CD14-positive monocyte (primary cell): Measurements from ENCODE around the gene ZFP91. TPM values are rescaled to one million over a fixed set of nuclear protein-coding genes. Genes with fewer than 3 reads are reported as not detected.
A peak's percentile ranks its signal among the peaks of the same experiment; 100 is the strongest.

ENCODE experiments used
- DNase-seq, 3 donors: peaks; one replicate each; pipeline ENCODE4 v3.0.0-alpha.2; 2011 to 2022
- H2AFZ ChIP-seq: 2 replicates; pipeline ENCODE4 v1.6.0; 2012; ENCODE audit warnings: mild to moderate bottlenecking, low read depth, low read length, inconsistent platforms; ENCODE audit not compliant: insufficient read depth, poor library complexity, severe bottlenecking
- H3K27ac ChIP-seq, 2 donors: 1 replicate in 1 of 2; 2 replicates in 1 of 2; pipeline ENCODE4 v1.5.1; 2012 to 2013; ENCODE audit warnings: low read length in 2 of 2, control low read depth in 1 of 2, inconsistent platforms in 1 of 2, low read depth in 1 of 2, mild to moderate bottlenecking in 1 of 2
- H3K27me3 ChIP-seq, 2 donors: one replicate each; pipeline versions ENCODE4 v1.6.0 to v1.6.1; 2011 to 2013; ENCODE audit warnings: low read length in 2 of 2; ENCODE audit not compliant: control insufficient read depth in 2 of 2, insufficient read depth in 2 of 2
- H3K36me3 ChIP-seq, 2 donors: replicated peaks in 1 of 2; 1 replicate in 1 of 2; 2 replicates in 1 of 2; pipeline versions ENCODE4 v1.5.1 to v1.6.1; 2012 to 2013; ENCODE audit warnings: low read length in 2 of 2, control low read depth in 1 of 2, inconsistent platforms in 1 of 2, mild to moderate bottlenecking in 1 of 2; ENCODE audit not compliant: insufficient read depth in 2 of 2, control insufficient read depth in 1 of 2
- H3K4me1 ChIP-seq, 2 donors: 1 replicate in 1 of 2; 2 replicates in 1 of 2; pipeline versions ENCODE4 v1.5.1 to v1.6.1; 2012 to 2013; ENCODE audit warnings: low read length in 2 of 2, control low read depth in 1 of 2, inconsistent platforms in 1 of 2, mild to moderate bottlenecking in 1 of 2, moderate library complexity in 1 of 2; ENCODE audit not compliant: insufficient read depth in 2 of 2, control insufficient read depth in 1 of 2
- H3K4me2 ChIP-seq: replicated peaks from 2 replicates; pipeline ENCODE3; 2012; ENCODE audit warnings: low read length, moderate library complexity, mild to moderate bottlenecking; ENCODE audit not compliant: poor library complexity, severe bottlenecking; ENCODE audit errors: extremely low read depth
- H3K4me3 ChIP-seq, 3 experiments: fragments of 200-600 bp in 1 of 3; sonication (generic) in 1 of 3; replicated peaks in 1 of 3; 1 replicate in 2 of 3; 2 replicates in 1 of 3; pipeline ENCODE4 v1.5.1; 2011 to 2013; ENCODE audit warnings: low read length in 3 of 3, mild to moderate bottlenecking in 3 of 3, control low read depth in 2 of 3, low read depth in 2 of 3, inconsistent platforms in 1 of 3, moderate library complexity in 1 of 3
- H3K79me2 ChIP-seq: 2 replicates; pipeline ENCODE4 v1.6.0; 2012; ENCODE audit warnings: mild to moderate bottlenecking, control low read depth, inconsistent platforms, low read length, moderate library complexity; ENCODE audit not compliant: insufficient read depth
- H3K9ac ChIP-seq: 2 replicates; pipeline ENCODE4 v1.6.0; 2017; ENCODE audit warnings: low read length, mild to moderate bottlenecking; ENCODE audit not compliant: insufficient read depth, poor library complexity, severe bottlenecking
- H3K9me3 ChIP-seq, 2 donors: replicated peaks in 1 of 2; 1 replicate in 1 of 2; 2 replicates in 1 of 2; pipeline versions ENCODE4 v1.5.1 to v1.6.1; 2012 to 2013; ENCODE audit warnings: low read length in 2 of 2, control low read depth in 1 of 2; ENCODE audit not compliant: control insufficient read depth in 1 of 2, insufficient read depth in 1 of 2
- H4K20me1 ChIP-seq: 2 replicates; pipeline ENCODE4 v1.6.0; 2012; ENCODE audit warnings: mild to moderate bottlenecking, low read length, control low read depth, moderate library complexity; ENCODE audit not compliant: insufficient read depth
- H3K27ac Mint-ChIP-seq, 7 donors: one replicate each; pipeline ENCODE4 v1.8.0; 2020; ENCODE audit warnings: mild to moderate bottlenecking in 7 of 7, mixed read lengths in 7 of 7, moderate library complexity in 6 of 7, inconsistent platforms in 2 of 7
- H3K27me3 Mint-ChIP-seq, 3 donors: one replicate each; pipeline ENCODE4 v1.8.0; 2021 to 2022; ENCODE audit warnings: low read depth in 3 of 3, mild to moderate bottlenecking in 3 of 3, mixed read lengths in 3 of 3, moderate library complexity in 3 of 3, inconsistent platforms in 1 of 3
- H3K36me3 Mint-ChIP-seq, 2 donors: one replicate each; pipeline ENCODE4 v1.8.0; 2020; ENCODE audit warnings: mixed read lengths in 2 of 2, inconsistent platforms in 1 of 2, mild to moderate bottlenecking in 1 of 2
- H3K4me1 Mint-ChIP-seq: one replicate; pipeline ENCODE4 v1.8.0; 2020; ENCODE audit warnings: mild to moderate bottlenecking, mixed read lengths
- H3K4me3 Mint-ChIP-seq, 2 donors: one replicate each; pipeline ENCODE4 v1.8.0; 2020; ENCODE audit warnings: mild to moderate bottlenecking in 2 of 2, mixed read lengths in 2 of 2, moderate library complexity in 1 of 2
- H3K9me3 Mint-ChIP-seq, 7 donors: one replicate each; pipeline ENCODE4 v1.8.0; 2020 to 2022; ENCODE audit warnings: mixed read lengths in 7 of 7, mild to moderate bottlenecking in 6 of 7, moderate library complexity in 6 of 7, inconsistent platforms in 2 of 7
- WGBS: methylation state at CpG from one replicate; pipeline ENCODE4 v1.1.5; 2013; ENCODE audit warnings: missing lambda C conversion rate; ENCODE audit not compliant: insufficient coverage; 5-methylcytosine and 5-hydroxymethylcytosine counted together
- intact Hi-C, 2 donors: fragments of 100-400 bp; cut with micrococcal nuclease; formaldehyde crosslinking; loops; one replicate each; pipeline versions ENCODE4 v1.15.0 to v1.15.1; 2023
- polyA plus RNA-seq, 3 donors: library from polyadenylated mRNA; depleted of rRNA in 1 of 3; unstranded in 2 of 3; stranded (reverse) in 1 of 3; fragments of 300-500 nt in 2 of 3; fragments of >200 nt in 1 of 3; fragmentation: Illumina TruSeq in 2 of 3; gene quantifications; 1 replicate in 2 of 3; 2 replicates in 1 of 3; pipeline ENCODE4 v1.2.3, GENCODE V29; 2012 to 2021
- TF ChIP-seq, protein P1 (sequence below): fragments of 200-600 bp; IDR thresholded peaks from one replicate; pipeline ENCODE4 v1.8.0; 2022; ENCODE audit warnings: antibody characterized with exemption, mild to moderate bottlenecking

Gene ZFP91
- polyA plus RNA-seq, 3 donors = 8.0 to 15.8 (median 8.3) TPM

DNA sequence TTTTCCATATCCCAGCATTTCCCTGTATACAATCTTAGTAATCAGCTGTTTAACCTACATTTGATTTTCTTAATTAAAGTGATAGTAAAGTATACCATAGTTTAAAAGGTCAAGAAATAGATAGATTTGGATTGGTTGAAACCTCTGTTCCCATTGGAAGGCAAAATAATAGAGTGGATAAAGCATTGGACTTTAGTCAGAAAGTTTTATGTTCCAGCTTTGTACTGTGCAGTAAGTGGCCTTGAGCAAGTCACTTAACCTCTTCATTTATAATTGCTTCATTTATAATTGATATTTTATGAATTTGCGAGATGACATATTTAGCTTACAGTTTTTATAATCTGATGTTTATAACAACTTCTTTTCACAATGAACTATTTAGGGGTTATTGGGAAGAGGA lies 3.6 kb downstream of the ZFP91 start:
- peaks cover 0 to 2% (median 0%) of the 10 kb centered on the region in 7 donors for H3K9me3 Mint-ChIP-seq
- peaks cover 48% of the 10 kb centered on the region for H3K4me1 Mint-ChIP-seq
- Histone ChIP-seq H3K4me1 (peaks cover 32 to 52% of the 10 kb centered on the region in 2 donors), H3K36me3 (peaks cover 9 to 24% of the 10 kb centered on the region in 2 donors), H2AFZ (no peak overlapping the region), H3K27me3 (no peaks in the 10 kb centered on the region), H3K4me3 (no peak overlapping the region), H3K9ac (no peak overlapping the region), H3K27ac (peak overlapping the region in 1 of 2 donors; percentile 16), H3K79me2 (peaks cover 84% of the 10 kb centered on the region), H4K20me1 (peaks cover 78% of the 10 kb centered on the region), H3K9me3 (no peaks in the 10 kb centered on the region), H3K4me2 (no peak overlapping the region)
- intact Hi-C loops = no loop called here
- no peak overlapping the region for H3K27ac Mint-ChIP-seq
- peaks cover 0 to 2% (median 0%) of the 10 kb centered on the region in 3 donors for H3K27me3 Mint-ChIP-seq
- DNase-seq = no peak
- H3K36me3 Mint-ChIP-seq = peaks cover 14 to 21% of the 10 kb centered on the region in 2 donors
- no CpG with 5 or more reads among the region's 1 CpG for WGBS
- no peak overlapping the region for H3K4me3 Mint-ChIP-seq
- TF ChIP-seq, protein P1, sequence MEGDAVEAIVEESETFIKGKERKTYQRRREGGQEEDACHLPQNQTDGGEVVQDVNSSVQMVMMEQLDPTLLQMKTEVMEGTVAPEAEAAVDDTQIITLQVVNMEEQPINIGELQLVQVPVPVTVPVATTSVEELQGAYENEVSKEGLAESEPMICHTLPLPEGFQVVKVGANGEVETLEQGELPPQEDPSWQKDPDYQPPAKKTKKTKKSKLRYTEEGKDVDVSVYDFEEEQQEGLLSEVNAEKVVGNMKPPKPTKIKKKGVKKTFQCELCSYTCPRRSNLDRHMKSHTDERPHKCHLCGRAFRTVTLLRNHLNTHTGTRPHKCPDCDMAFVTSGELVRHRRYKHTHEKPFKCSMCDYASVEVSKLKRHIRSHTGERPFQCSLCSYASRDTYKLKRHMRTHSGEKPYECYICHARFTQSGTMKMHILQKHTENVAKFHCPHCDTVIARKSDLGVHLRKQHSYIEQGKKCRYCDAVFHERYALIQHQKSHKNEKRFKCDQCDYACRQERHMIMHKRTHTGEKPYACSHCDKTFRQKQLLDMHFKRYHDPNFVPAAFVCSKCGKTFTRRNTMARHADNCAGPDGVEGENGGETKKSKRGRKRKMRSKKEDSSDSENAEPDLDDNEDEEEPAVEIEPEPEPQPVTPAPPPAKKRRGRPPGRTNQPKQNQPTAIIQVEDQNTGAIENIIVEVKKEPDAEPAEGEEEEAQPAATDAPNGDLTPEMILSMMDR = no peak

DNA sequence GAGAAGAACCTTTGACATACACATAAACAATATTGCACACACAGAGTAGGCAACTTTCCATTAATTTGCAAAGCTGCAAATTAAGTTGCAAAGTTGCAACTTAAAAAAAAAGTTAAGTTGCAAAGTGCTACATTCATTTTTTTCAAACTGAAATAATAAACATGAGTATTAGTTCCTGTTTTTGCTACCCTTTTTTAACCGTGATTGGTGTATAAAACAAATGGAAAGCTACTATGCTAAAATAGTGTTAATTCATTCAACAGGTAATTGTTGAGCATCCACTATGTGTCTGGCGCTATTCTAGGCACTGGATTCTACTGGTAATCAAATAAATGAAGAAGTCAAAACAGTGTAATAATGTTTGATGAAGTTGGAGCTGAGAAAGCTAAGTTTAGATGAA lies 8.1 kb downstream of the ZFP91 start:
- Mint-ChIP-seq H3K4me1 (peaks cover 31% of the 10 kb centered on the region), H3K9me3 (no peaks in the 10 kb centered on the region), H3K27me3 (no peaks in the 10 kb centered on the region), H3K4me3 (no peak overlapping the region), H3K36me3 (peaks cover 22 to 44% of the 10 kb centered on the region in 2 donors), H3K27ac (peak overlapping the region in 2 of 7 donors; percentile 10 to 55)
- Histone ChIP-seq H3K36me3 (peaks cover 20 to 57% of the 10 kb centered on the region in 2 donors), H3K79me2 (peaks cover 100% of the 10 kb centered on the region), H3K4me3 (no peak overlapping the region), H3K9ac (no peak overlapping the region), H3K27me3 (no peaks in the 10 kb centered on the region), H4K20me1 (peaks cover 98% of the 10 kb centered on the region), H3K9me3 (no peaks in the 10 kb centered on the region), H3K4me1 (peaks cover 7 to 30% of the 10 kb centered on the region in 2 donors), H3K27ac (peak overlapping the region in 1 of 2 donors; percentile 38), H2AFZ (no peak overlapping the region), H3K4me2 (peak overlapping the region; percentile 13)
- intact Hi-C loops = no loop called here
- no peak for DNase-seq
- WGBS = no CpG with 5 or more reads among the region's 2 CpGs
- TF ChIP-seq, protein P1 = no peak
